A673 (cell line): Measurements from ENCODE around the gene GULP1. TPM values are rescaled to one million over a fixed set of nuclear protein-coding genes. Genes with fewer than 3 reads are reported as not detected.

Source experiments
- BruUV-seq: library from RNA; stranded (reverse); fragments of 400-500 nt; replicated peaks from 2 replicates; lab custom pipeline; 2021; lab: Mats Ljungman, UMichigan
- CTCF ChIA-PET: fragments of 300-600 bp; sonication (Branson Sonifier 250); formaldehyde crosslinking; loops from one replicate; lab custom pipeline; 2022; ENCODE audit warnings: antibody characterized with exemption; lab: Charles Lee
- POLR2A ChIA-PET: fragments of 300-600 bp; sonication (Branson Sonifier 250); formaldehyde crosslinking; loops from one replicate; lab custom pipeline; 2022; ENCODE audit warnings: antibody characterized with exemption; ENCODE audit not compliant: low non-redundant PET; lab: Charles Lee
- DNase-seq: peaks from one replicate; pipeline ENCODE4 v3.0.0-alpha.2; 2015; ENCODE audit warnings: low spot score
- H3K27ac ChIP-seq: fragments of 200-600 bp; sonication (generic); 2 replicates; pipeline ENCODE4 v1.5.1; 2016; ENCODE audit warnings: mixed run types, low read depth, mild to moderate bottlenecking, mixed read lengths, antibody characterized with exemption, low read length; ENCODE audit not compliant: poor library complexity, severe bottlenecking
- H3K27me3 ChIP-seq: fragments of 200-600 bp; sonication (generic); replicated peaks from 2 replicates; pipeline ENCODE4 v1.6.1; 2017; ENCODE audit warnings: mixed run types, low read depth, mild to moderate bottlenecking, mixed read lengths, antibody characterized with exemption, low read length; ENCODE audit not compliant: insufficient read depth, poor library complexity
- H3K36me3 ChIP-seq: fragments of 200-600 bp; sonication (generic); 2 replicates; pipeline ENCODE4 v1.6.1; 2016; ENCODE audit warnings: mixed run types, mild to moderate bottlenecking, mixed read lengths, antibody characterized with exemption, low read length; ENCODE audit not compliant: insufficient read depth, poor library complexity, severe bottlenecking
- H3K4me1 ChIP-seq: fragments of 200-600 bp; sonication (generic); 2 replicates; pipeline ENCODE4 v1.6.1; 2017; ENCODE audit warnings: mixed run types, mild to moderate bottlenecking, mixed read lengths, antibody characterized with exemption, low read length; ENCODE audit not compliant: insufficient read depth, poor library complexity, severe bottlenecking
- H3K4me3 ChIP-seq: fragments of 200-600 bp; sonication (generic); 2 replicates; pipeline ENCODE4 v1.5.1; 2016; ENCODE audit warnings: low read depth, mixed run types, mild to moderate bottlenecking, mixed read lengths, low read length; ENCODE audit not compliant: poor library complexity, severe bottlenecking
- H3K9me3 ChIP-seq: fragments of 200-600 bp; sonication (generic); 2 replicates; pipeline ENCODE4 v1.6.1; 2016; ENCODE audit warnings: mixed run types, low read depth, mild to moderate bottlenecking, mixed read lengths, antibody characterized with exemption, low read length; ENCODE audit not compliant: poor library complexity, severe bottlenecking
- CTCF ChIP-seq: fragments of 300-800, 200-600 bp; sonication (generic); conservative IDR thresholded peaks from 2 replicates; pipeline ENCODE4 v1.5.1; 2017; ENCODE audit warnings: low read depth, mild to moderate bottlenecking, antibody characterized with exemption, low read length, moderate library complexity, mixed read lengths
- EZH2 ChIP-seq: fragments of 200-600 bp; sonication (generic); IDR thresholded peaks from 2 replicates; pipeline ENCODE4 v1.6.1; 2017; ENCODE audit warnings: borderline replicate concordance, low read depth, mild to moderate bottlenecking, mixed read lengths, antibody characterized with exemption, low read length; ENCODE audit not compliant: poor library complexity, severe bottlenecking
- intact Hi-C: fragments of 100-400 bp; cut with micrococcal nuclease; formaldehyde crosslinking; loops from one replicate; pipeline ENCODE4 v1.10.0; 2022; ENCODE audit not compliant: unreplicated experiment
- total RNA-seq: library from RNA; stranded (reverse); gene quantifications from 2 replicates; pipeline ENCODE4 v1.2.3, GENCODE V29; 2021

GULP1 gene
- total RNA-seq, 1 experiment from 2014 or later, result 7.2 TPM

- H3K27me3 ChIP-seq, result no peaks in the 10 kb centered on the region
- no TSS peak for BruUV-seq
- ChIA-PET POLR2A (no interaction called here), CTCF (no interaction called here)
- H3K27ac ChIP-seq, result no peak overlapping the region
- intact Hi-C loops, result no loop called here
- H3K36me3 ChIP-seq, result no peaks in the 10 kb centered on the region
- H3K4me1 ChIP-seq, result peaks cover 14% of the 10 kb centered on the region
- no peak for DNase-seq
- TF ChIP-seq EZH2 (no peak), CTCF (no peak)
- H3K9me3 ChIP-seq, result no peaks in the 10 kb centered on the region
- no peak overlapping the region for H3K4me3 ChIP-seq
Observed at GRCh38 chr2:188570370-188570769, 278.7 kb downstream of the GULP1 start.

- peaks cover 14% of the 10 kb centered on the region for H3K4me1 ChIP-seq
- no peaks in the 10 kb centered on the region for H3K27me3 ChIP-seq
- no peak for TF ChIP-seq CTCF
- no peak overlapping the region for H3K27ac ChIP-seq
- no peak overlapping the region for H3K4me3 ChIP-seq
- no peaks in the 10 kb centered on the region for H3K36me3 ChIP-seq
- DNase-seq, result no peak
- POLR2A ChIA-PET, result no interaction called here
- CTCF ChIA-PET, result no interaction called here
- intact Hi-C loops, result no loop called here
- BruUV-seq, result no TSS peak
- no peaks in the 10 kb centered on the region for H3K9me3 ChIP-seq
Observed at GRCh38 chr2:188571543-188572303, 280.0 kb downstream of the GULP1 start.

- POLR2A ChIA-PET, result no interaction called here
- Histone ChIP-seq H3K4me3 (no peak overlapping the region), H3K4me1 (peaks cover 14% of the 10 kb centered on the region), H3K27ac (no peak overlapping the region), H3K27me3 (no peaks in the 10 kb centered on the region), H3K9me3 (no peaks in the 10 kb centered on the region), H3K36me3 (no peaks in the 10 kb centered on the region)
- CTCF ChIA-PET, result no interaction called here
- no peak for TF ChIP-seq CTCF
- TF ChIP-seq EZH2, result no peak
- BruUV-seq, result no TSS peak
- DNase-seq, result no peak
- intact Hi-C loops, result no loop called here
Observed at GRCh38 chr2:188572592-188572991, 280.9 kb downstream of the GULP1 start.
